Activated CD4-positive, alpha-beta T cell treated with anti-CD3 and anti-CD28 coated beads, Interleukin-2, amount 10 ng/mL, durations not matched to agents 7 days and 5 days (primary cell): Measurements from ENCODE around the gene SSC5D. TPM values are rescaled to one million over a fixed set of nuclear protein-coding genes. Genes with fewer than 3 reads are reported as not detected.

Experiments
- CTCF ChIA-PET: fragments of 350-600 bp; sonication (Branson Sonifier 250); formaldehyde crosslinking; loops from one replicate; lab custom pipeline; 2021; ENCODE audit warnings: antibody characterized with exemption; lab: Charles Lee
- POLR2A ChIA-PET: fragments of 350-600 bp; sonication (Branson Sonifier 250); formaldehyde crosslinking; loops from one replicate; lab custom pipeline; 2021; ENCODE audit warnings: antibody characterized with exemption; lab: Charles Lee
- DNase-seq: peaks from one replicate; pipeline ENCODE4 v3.0.0-alpha.2; 2020
- H3K27ac Mint-ChIP-seq: one replicate; pipeline ENCODE4 v1.8.0; 2021; ENCODE audit warnings: mild to moderate bottlenecking, moderate library complexity, mixed read lengths
- H3K27me3 Mint-ChIP-seq: one replicate; pipeline ENCODE4 v1.8.0; 2021; ENCODE audit warnings: mixed read lengths
- H3K36me3 Mint-ChIP-seq: one replicate; pipeline ENCODE4 v1.8.0; 2021; ENCODE audit warnings: low read depth, mixed read lengths
- H3K4me1 Mint-ChIP-seq: one replicate; pipeline ENCODE4 v1.8.0; 2021; ENCODE audit warnings: mixed read lengths
- H3K4me3 Mint-ChIP-seq: one replicate; pipeline ENCODE4 v1.8.0; 2021; ENCODE audit warnings: mild to moderate bottlenecking, moderate library complexity, mixed read lengths
- H3K9me3 Mint-ChIP-seq: one replicate; pipeline ENCODE4 v1.8.0; 2021; ENCODE audit warnings: mixed read lengths
- total RNA-seq, 2 experiments: library from RNA; stranded (reverse); gene quantifications; one replicate each; pipeline ENCODE4 v1.2.3, GENCODE V29; 2021

Gene SSC5D
- total RNA-seq, 2 experiments from 2014 or later: 0.42 to 0.98 TPM

GRCh38 chr19:55563261-55563690 is 75.0 kb downstream of the SSC5D start:
- CTCF ChIA-PET: no interaction called here
- Mint-ChIP-seq H3K4me1 (no peaks in the 10 kb centered on the region), H3K27ac (no peak overlapping the region), H3K9me3 (no peaks in the 10 kb centered on the region), H3K4me3 (no peak overlapping the region), H3K36me3 (no peaks in the 10 kb centered on the region), H3K27me3 (peaks cover 3% of the 10 kb centered on the region)
- POLR2A ChIA-PET: no interaction called here
- no peak for DNase-seq

- Mint-ChIP-seq H3K36me3 (no peaks in the 10 kb centered on the region), H3K9me3 (no peaks in the 10 kb centered on the region), H3K27ac (no peak overlapping the region), H3K27me3 (no peaks in the 10 kb centered on the region), H3K4me3 (no peak overlapping the region), H3K4me1 (no peaks in the 10 kb centered on the region)
- POLR2A ChIA-PET: no interaction called here
- CTCF ChIA-PET: no interaction called here
- DNase-seq: no peak
Measured at GRCh38 chr19:55566823-55567222, 78.6 kb downstream of the SSC5D start.

GRCh38 chr19:55567708-55568328 is 79.6 kb downstream of the SSC5D start:
- Mint-ChIP-seq H3K27ac (no peak overlapping the region), H3K4me3 (no peak overlapping the region), H3K4me1 (no peaks in the 10 kb centered on the region), H3K36me3 (no peaks in the 10 kb centered on the region), H3K27me3 (no peaks in the 10 kb centered on the region), H3K9me3 (no peaks in the 10 kb centered on the region)
- POLR2A ChIA-PET: no interaction called here
- CTCF ChIA-PET: no interaction called here
- no peak for DNase-seq

Other genes starting within 250 kb of the SSC5D start
- 100 to 1,000 TPM; 189 to 222 TPM for gene PPP6R1, start 229.4 kb upstream of the SSC5D start, total RNA-seq
- gene HSPBP1, start 208.3 kb upstream of the SSC5D start, total RNA-seq: 10 to 100 TPM; 23.1 to 26.9 TPM
- 1 to 10 TPM; 6.8 TPM for gene BRSK1, start 204.4 kb upstream of the SSC5D start, total RNA-seq
- gene TMEM150B, start 163.1 kb upstream of the SSC5D start, total RNA-seq: under 1 TPM in 1 of 2 experiments, not detected in 1; 0.79 TPM
- gene KMT5C, start 148.6 kb upstream of the SSC5D start, total RNA-seq: 10 to 100 TPM; 21.7 to 28.3 TPM
- not detected for gene COX6B2, start 133.7 kb upstream of the SSC5D start, total RNA-seq
- gene GARIN5B, start 125.2 kb upstream of the SSC5D start, total RNA-seq: not detected
- gene IL11, start 118.0 kb upstream of the SSC5D start, total RNA-seq: under 1 TPM; 0.27 TPM
- not detected for gene TMEM190, start 111.6 kb upstream of the SSC5D start, total RNA-seq
- gene TMEM238, start 104.1 kb upstream of the SSC5D start, total RNA-seq: 10 to 100 TPM; 20.6 to 29.8 TPM
- 1,000 to 10,000 TPM; 3,109 to 3,457 TPM for gene RPL28, start 102.5 kb upstream of the SSC5D start, total RNA-seq
- 100 to 1,000 TPM; 238 to 255 TPM for gene UBE2S, start 80.6 kb upstream of the SSC5D start, total RNA-seq
- not detected for gene SHISA7, start 45.1 kb upstream of the SSC5D start, total RNA-seq
- gene ISOC2, start 26.8 kb upstream of the SSC5D start, total RNA-seq: 10 to 100 TPM; 18.9 to 20.7 TPM
- not detected for gene C19orf85, start 23.7 kb upstream of the SSC5D start, total RNA-seq
- gene ZNF628, start 11.8 kb upstream of the SSC5D start, total RNA-seq: 1 to 10 TPM; 7.3 to 9.7 TPM
- 10 to 100 TPM; 11.7 TPM for gene NAT14, start 3.2 kb upstream of the SSC5D start, total RNA-seq
- gene SBK2, start 48.7 kb downstream of the SSC5D start, total RNA-seq: not detected
- gene SBK3, start 57.1 kb downstream of the SSC5D start, total RNA-seq: not detected
- 1 to 10 TPM; 7.0 to 8.0 TPM for gene ZNF579, start 92.4 kb downstream of the SSC5D start, total RNA-seq
- 10 to 100 TPM; 15.3 to 16.9 TPM for gene FIZ1, start 111.1 kb downstream of the SSC5D start, total RNA-seq
- gene ZNF524, start 111.9 kb downstream of the SSC5D start, total RNA-seq: 10 to 100 TPM; 31.2 to 32.9 TPM
- 10 to 100 TPM; 14.2 TPM for gene ZNF865, start 117.2 kb downstream of the SSC5D start, total RNA-seq
- gene ZNF784, start 136.1 kb downstream of the SSC5D start, total RNA-seq: 1 to 10 TPM; 4.3 to 5.8 TPM
- gene ZNF580, start 152.6 kb downstream of the SSC5D start, total RNA-seq: 10 to 100 TPM; 44.6 to 45.9 TPM
- gene ZNF581, start 155.2 kb downstream of the SSC5D start, total RNA-seq: 10 to 100 TPM; 24.1 to 25.5 TPM
- 1 to 10 TPM; 8.3 to 8.8 TPM for gene CCDC106, start 159.8 kb downstream of the SSC5D start, total RNA-seq
- 100 to 1,000 TPM; 239 to 281 TPM for gene U2AF2, start 166.6 kb downstream of the SSC5D start, total RNA-seq
- 10 to 100 TPM; 50.8 to 64.2 TPM for gene EPN1, start 186.8 kb downstream of the SSC5D start, total RNA-seq
- gene NLRP9, start 250.0 kb downstream of the SSC5D start, total RNA-seq: not detected